Diencephalon (tissue), 1 donor: Measurements from ENCODE around the gene CXorf66. TPM values are rescaled to one million over a fixed set of nuclear protein-coding genes. Genes with fewer than 3 reads are reported as not detected.

Experiments
- small RNA-seq: library from RNA; depleted of rRNA; stranded (forward); fragments of <200 nt; gene quantifications from one replicate; pipeline ENCODE3, GENCODE V24; 2014
- total RNA-seq: library from RNA; depleted of rRNA; stranded (reverse); fragments of >200 nt; gene quantifications from one replicate; pipeline ENCODE4 v1.2.3, GENCODE V29; 2014

CXorf66 gene
- not detected for total RNA-seq

GRCh38 chrX:139965421-139965820 is at the start of gene CXorf66:
Gene CXorf66, minus strand, starts transcription at chrX:139965521. Its CDS starts 25 bp downstream, at chrX:139965496.

GRCh38 chrX:139932901-139933796 is 32.2 kb downstream of the CXorf66 start, which contains the start of gene ATP11C:
Gene ATP11C, minus strand, starts transcription at chrX:139933053. Its CDS starts 1,011 bp downstream, at chrX:139932042.

Small RNA genes lying within 50 kb of the gene (small RNA-seq; reads per million reads assigned to genes)
- 14.0 reads per million, percentile 94 among the genes with 10 or more reads in this experiment for gene MIR505
- gene RF00425 = not detected

Other genes with a start within 250 kb of the CXorf66 start
- gene ATP11C, start 32.5 kb downstream of the CXorf66 start, total RNA-seq = 64.1 TPM